HG03045 (cell line): ENCODE measurements around the gene MTHFSD.

Source experiments
- ATAC-seq: cut with Tn5 transposase; IDR thresholded peaks from one replicate; pipeline ENCODE4 v1.9.1; 2021; ENCODE audit warnings: mild to moderate bottlenecking, moderate library complexity; ENCODE audit not compliant: unreplicated experiment

The MTHFSD gene

DNA sequence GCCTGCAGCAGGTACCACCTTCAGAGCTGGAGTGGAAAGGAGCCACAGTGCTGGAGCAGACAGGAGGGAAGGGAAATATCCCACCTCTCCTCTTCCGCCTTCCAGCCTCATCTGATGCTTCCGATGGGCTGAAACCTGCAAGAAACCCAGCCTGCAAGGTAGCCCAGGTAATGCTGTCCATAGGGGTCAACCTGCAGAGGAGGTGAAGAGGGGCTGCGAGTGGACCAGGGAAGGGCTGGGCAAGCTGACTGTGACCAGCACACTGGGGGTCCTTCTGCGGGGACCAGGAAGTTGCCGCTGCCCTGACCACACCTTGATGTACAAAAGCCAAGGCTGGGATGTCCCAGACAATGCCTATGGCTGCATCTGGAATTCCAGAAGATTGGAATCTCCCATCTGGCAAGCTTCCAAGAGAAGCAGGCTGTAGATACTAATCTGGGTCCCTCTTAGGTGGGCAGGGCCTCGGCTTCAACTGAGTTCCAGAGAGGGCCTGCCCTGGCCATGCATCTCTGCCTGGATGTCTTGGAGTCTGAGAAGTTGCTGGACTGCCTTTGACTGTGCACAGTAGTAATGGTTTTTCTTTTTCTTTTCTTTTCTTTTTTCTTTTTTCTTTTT lies 29.1 kb upstream of the MTHFSD start:
- ATAC-seq = no peak

- ATAC-seq = no peak
Observed at GRCh38 chr16:86581458-86581857, 26.4 kb upstream of the MTHFSD start.

- no peak for ATAC-seq
Observed at GRCh38 chr16:86580791-86581170, 25.7 kb upstream of the MTHFSD start.

- ATAC-seq = no peak
Observed at GRCh38 chr16:86580063-86580790, 25.2 kb upstream of the MTHFSD start.

DNA sequence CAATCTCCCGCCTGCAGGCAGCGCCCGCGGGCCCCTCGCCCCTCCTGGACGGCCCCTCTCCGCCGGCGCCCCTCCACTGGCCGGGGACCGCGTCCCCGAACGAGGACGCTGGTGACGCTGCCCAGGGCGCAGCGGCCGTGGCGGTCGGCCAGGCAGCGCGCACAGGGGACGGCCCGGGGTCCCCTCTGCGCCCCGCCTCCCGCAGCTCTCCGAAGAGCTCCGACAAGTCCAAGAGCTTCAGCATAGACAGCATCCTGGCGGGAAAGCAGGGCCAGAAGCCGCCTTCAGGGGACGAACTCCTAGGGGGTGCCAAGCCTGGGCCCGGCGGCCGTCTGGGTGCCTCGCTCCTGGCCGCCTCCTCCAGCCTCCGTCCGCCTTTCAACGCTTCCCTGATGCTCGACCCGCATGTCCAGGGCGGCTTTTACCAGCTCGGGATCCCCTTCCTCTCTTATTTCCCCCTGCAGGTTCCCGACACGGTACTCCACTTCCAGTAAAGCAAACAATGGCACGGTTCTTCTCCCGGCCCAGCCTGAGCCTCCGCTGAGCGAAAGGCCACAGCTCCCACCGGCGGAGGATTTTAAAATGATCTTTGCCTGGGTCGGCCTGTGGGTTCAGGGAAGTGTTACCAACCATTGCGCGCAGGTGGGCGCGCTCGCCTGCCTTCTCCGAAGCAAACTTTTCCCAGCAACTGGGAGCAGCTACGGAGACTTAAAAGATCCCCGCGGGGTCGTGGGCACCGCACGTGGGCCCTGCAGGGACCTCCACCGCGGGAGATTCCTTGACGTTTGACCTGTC lies 24.4 kb upstream of the MTHFSD start:
- ATAC-seq = no peak

GRCh38 chr16:86578611-86579267 lies 23.7 kb upstream of the MTHFSD start:
- no peak for ATAC-seq

DNA sequence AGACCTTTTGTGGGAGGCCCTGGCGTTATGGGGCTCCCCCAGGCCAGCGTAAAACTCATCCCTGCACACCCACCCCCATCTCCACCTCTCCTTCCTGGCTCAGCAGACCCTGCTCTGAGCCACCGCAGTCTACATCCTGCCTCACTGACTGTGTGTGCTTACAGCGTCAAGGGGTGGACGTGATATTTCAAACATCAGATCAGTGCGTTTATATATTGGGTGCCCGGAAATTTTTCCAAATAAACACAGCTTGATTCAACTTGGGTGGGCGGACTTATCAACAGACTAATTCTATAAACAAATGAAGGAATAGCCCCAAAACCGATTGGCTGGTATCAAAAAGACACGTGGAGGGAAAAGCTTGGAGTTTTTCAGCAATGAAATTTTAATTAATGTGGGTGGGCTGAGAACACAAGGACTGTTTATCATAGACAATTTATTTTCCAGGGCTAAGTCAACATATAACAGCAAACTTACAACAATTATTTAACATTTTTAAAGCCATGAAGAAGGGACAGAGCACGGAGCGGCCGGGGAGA lies 23.1 kb upstream of the MTHFSD start, which contains the start of gene FOXL1:
TSS of gene FOXL1 (plus strand) at position 489 of the 539 bp plus-strand sequence. CDS start 175 bp downstream, outside the sequence.
- ATAC-seq = no peak

- no peak for ATAC-seq
Observed at GRCh38 chr16:86577314-86577971, 22.4 kb upstream of the MTHFSD start.

DNA sequence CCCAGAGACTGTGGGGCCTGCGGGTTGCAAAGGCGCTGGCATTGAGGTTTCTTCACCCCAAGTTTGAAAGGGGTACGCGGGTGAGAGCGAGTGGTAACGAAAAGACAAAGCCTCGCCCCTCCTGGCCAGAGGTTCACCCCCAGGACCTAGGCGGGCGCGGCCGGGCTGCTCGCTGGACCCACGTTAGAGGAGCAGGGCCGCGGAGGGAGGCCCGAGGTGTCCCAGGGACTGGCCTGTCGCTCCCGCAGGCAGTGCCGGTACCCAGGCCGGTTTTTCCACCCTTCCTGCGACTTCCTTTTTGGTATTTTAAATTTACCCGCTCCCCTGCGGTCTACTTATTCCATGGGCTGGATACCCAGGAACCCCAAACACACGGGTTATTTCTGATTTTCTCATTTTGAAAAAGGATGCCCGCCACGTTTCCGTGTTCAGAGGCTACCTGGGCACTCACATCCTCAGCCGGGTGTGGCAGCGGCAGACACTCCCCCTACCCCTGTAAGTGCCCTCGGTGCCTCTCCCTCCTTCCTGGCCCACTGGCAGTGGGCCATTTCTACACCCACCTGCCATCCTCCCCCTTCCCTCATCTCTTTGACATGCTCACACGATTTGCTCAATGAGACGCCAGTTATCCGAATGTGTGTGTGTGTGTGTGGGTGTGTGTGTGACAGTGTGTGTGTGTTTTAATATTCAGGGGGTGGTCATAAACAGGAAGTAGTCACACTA lies 21.7 kb upstream of the MTHFSD start:
- no peak for ATAC-seq

- no peak for ATAC-seq
Observed at GRCh38 chr16:86575754-86576557, 20.9 kb upstream of the MTHFSD start.

DNA sequence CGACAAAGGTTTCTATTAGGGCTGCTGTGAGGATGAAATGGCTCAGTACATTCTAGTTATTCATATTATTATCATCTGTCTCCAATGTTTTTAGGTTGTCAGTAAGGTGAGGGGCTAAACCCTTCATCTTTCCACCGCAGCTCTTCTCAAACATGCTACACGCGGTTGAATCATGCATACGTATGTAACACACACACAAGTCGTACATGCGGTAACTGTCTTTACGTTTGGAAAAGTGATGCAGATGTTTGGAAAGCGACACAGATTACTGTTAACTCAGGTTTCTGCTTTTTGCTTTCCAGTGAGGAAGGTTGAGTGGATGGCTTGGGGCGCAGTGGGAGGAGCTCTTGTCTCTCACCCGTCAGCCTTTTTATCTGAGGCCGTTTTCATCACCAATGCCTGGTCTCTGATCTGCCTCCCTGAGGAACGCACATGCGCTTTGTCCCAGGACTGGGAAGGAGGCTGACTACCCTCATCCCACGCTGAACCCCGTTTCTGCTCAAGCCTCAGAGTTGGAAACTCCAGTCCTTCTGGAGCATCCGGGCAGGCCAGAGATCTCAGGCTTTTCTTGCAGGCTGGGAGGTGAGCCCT lies 20.2 kb upstream of the MTHFSD start:
- ATAC-seq = no peak

DNA sequence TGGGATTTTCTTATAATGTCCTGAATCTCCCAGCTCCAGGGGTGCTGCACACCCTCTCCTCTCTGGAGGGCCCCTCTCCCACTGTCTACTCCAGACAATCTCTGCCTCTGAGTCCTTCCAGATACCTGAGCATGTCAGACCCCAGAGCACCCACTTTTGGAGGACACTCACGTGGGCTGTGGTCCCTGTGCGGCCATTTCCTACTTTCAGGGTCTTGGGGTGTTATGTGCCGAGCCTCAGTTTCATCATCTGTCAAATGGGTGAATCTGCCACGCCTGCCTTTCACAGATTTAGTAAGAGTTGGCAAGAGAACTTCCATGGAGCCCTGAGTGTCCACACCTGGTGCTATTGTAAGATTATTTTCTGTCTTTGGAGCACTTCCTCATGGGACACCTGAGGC lies 19.6 kb upstream of the MTHFSD start:
- ATAC-seq = no peak

- ATAC-seq = no peak
Observed at GRCh38 chr16:86573646-86574508, 18.8 kb upstream of the MTHFSD start.

DNA sequence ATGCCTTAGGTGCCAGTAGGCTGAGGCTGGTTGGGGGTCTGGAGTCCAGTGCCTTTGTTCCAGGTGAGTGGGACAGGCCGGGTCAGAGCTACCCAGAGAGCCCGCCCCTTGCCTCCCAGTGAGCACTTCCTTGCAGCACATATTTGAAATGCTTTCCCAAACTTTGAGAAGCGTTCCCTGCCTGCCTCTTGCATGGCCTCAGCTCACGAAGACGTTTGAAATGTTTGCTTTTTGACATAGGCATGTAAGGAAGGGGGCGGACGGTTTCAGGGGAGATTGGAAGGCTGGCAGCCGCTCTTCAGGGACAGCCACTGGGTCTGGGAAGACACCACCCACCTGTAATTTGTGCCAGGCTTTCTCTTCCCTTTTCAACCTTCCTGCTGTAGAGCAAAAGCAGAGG lies 18.2 kb upstream of the MTHFSD start:
- no peak for ATAC-seq

GRCh38 chr16:86572606-86573005 lies 17.6 kb upstream of the MTHFSD start:
- ATAC-seq = no peak

DNA sequence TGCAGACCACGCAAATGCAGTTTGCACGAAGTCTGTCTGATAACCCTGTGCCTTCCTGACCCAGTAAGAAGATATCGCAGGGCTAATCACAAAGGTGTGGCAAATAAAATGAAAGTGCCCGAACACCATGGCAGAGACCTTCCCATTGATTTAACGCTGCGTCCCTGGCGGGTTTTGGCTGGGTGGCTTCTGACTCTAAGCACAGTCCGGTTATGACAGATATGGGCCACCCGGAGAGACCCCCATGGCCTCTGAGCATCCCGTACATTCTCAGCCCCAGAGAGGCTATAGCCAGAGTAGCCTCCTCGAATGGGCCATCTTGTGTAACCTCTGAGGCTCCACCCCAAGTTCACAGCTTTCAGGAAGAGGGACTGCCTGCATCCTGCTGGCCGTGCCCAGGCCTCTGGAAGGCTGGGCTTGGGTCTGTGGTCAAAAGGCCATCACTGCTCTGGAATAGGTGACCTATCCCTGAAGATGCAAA lies 17.0 kb upstream of the MTHFSD start:
- no peak for ATAC-seq

DNA sequence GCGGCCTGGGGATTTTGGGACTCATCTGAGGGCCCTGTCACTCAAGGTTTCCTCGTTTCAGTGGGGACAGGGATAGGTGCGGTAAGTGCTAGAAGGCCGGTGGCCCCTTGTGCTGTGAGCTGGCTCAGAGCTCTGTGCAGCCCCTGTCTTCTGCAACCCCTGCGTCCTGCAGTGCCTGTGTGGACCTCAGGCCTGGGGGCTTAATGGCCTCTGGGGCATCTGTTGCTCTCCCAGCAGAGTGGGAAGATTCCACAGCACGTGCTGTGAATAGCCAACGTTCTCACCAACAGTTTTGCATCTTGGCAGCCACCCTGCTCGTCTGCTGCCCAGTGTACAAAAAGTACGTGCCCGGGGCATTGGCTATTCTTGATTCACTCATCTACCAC lies 16.5 kb upstream of the MTHFSD start:
- no peak for ATAC-seq
